ENCODE measurements around the gene EGF.
"Not testable (repeated sequence)": the region's sequence is repeated elsewhere in the genome, so short reads cannot be mapped to it uniquely, and the experiment has no call there.

Gene EGF

GRCh38 chr4:109914322-109914721 lies 1.6 kb downstream of the EGF start:
- DNase-seq (ENCODE audit: low read depth in 2 of 3, low spot score in 1 of 3) = no peak

- DNase-seq (ENCODE audit: low read depth in 2 of 3, low spot score in 1 of 3) = no peak
Observed at GRCh38 chr4:109915385-109916026, 2.8 kb downstream of the EGF start.

GRCh38 chr4:109916027-109916409 lies 3.3 kb downstream of the EGF start:
- DNase-seq (ENCODE audit: low read depth in 2 of 3, low spot score in 1 of 3) = no peak

- no peak for DNase-seq (ENCODE audit: low read depth in 2 of 3, low spot score in 1 of 3)
Observed at GRCh38 chr4:109921384-109921808, 8.7 kb downstream of the EGF start.

- DNase-seq (ENCODE audit: low read depth in 2 of 3, low spot score in 1 of 3) = no peak
Observed at GRCh38 chr4:109925396-109925795, 12.7 kb downstream of the EGF start.

GRCh38 chr4:109928327-109929045 lies 15.8 kb downstream of the EGF start:
- DNase-seq (ENCODE audit: low read depth in 2 of 3, low spot score in 1 of 3) = no peak

GRCh38 chr4:109930464-109930863 lies 17.8 kb downstream of the EGF start:
- no peak for DNase-seq (ENCODE audit: low read depth in 2 of 3, low spot score in 1 of 3)

- DNase-seq (ENCODE audit: low read depth in 2 of 3, low spot score in 1 of 3) = no peak
Observed at GRCh38 chr4:109930872-109931271, 18.2 kb downstream of the EGF start.

GRCh38 chr4:109931318-109931717 lies 18.6 kb downstream of the EGF start:
- no peak for DNase-seq (ENCODE audit: low read depth in 2 of 3, low spot score in 1 of 3)

GRCh38 chr4:109937352-109937751 lies 24.7 kb downstream of the EGF start:
- DNase-seq (ENCODE audit: low read depth in 2 of 3, low spot score in 1 of 3) = not testable (repeated sequence)

- DNase-seq (ENCODE audit: low read depth in 2 of 3, low spot score in 1 of 3) = no peak
Observed at GRCh38 chr4:109939190-109939589, 26.5 kb downstream of the EGF start.

GRCh38 chr4:109942292-109942926 lies 29.7 kb downstream of the EGF start:
- DNase-seq (ENCODE audit: low read depth in 2 of 3, low spot score in 1 of 3) = no peak

GRCh38 chr4:109943745-109944144 lies 31.1 kb downstream of the EGF start:
- no peak for DNase-seq (ENCODE audit: low read depth in 2 of 3, low spot score in 1 of 3)

GRCh38 chr4:109944591-109944990 lies 31.9 kb downstream of the EGF start:
- no peak for DNase-seq (ENCODE audit: low read depth in 2 of 3, low spot score in 1 of 3)

GRCh38 chr4:109945056-109945455 lies 32.4 kb downstream of the EGF start:
- DNase-seq (ENCODE audit: low read depth in 2 of 3, low spot score in 1 of 3) = peak; percentile 18 to 50 (median 32)

- no peak for DNase-seq (ENCODE audit: low read depth in 2 of 3, low spot score in 1 of 3)
Observed at GRCh38 chr4:109946120-109946519, 33.4 kb downstream of the EGF start.

GRCh38 chr4:109947457-109947856 lies 34.8 kb downstream of the EGF start:
- no peak for DNase-seq (ENCODE audit: low read depth in 2 of 3, low spot score in 1 of 3)

GRCh38 chr4:109947918-109948317 lies 35.2 kb downstream of the EGF start:
- no peak for DNase-seq (ENCODE audit: low read depth in 2 of 3, low spot score in 1 of 3)

GRCh38 chr4:109949099-109949718 lies 36.5 kb downstream of the EGF start:
- not testable (repeated sequence) for DNase-seq (ENCODE audit: low read depth in 2 of 3, low spot score in 1 of 3)

GRCh38 chr4:109952612-109953011 lies 39.9 kb downstream of the EGF start:
- no peak for DNase-seq (ENCODE audit: low read depth in 2 of 3, low spot score in 1 of 3)

GRCh38 chr4:109953556-109953955 lies 40.9 kb downstream of the EGF start:
- no peak for DNase-seq (ENCODE audit: low read depth in 2 of 3, low spot score in 1 of 3)

GRCh38 chr4:109955146-109955545 lies 42.5 kb downstream of the EGF start:
- no peak for DNase-seq (ENCODE audit: low read depth in 2 of 3, low spot score in 1 of 3)

All from stimulated activated CD4-positive, alpha-beta T cell treated with anti-CD3 and anti-CD28 coated beads, Interleukin-12 subunit alpha, Interleukin-12 subunit beta, amount 100 ng/mL, for 48 hours (primary cell).